Hepatocyte (in vitro differentiated cells): ENCODE results near the gene NDUFA11.

ENCODE experiments used
- EZH2phosphoT487 ChIP-seq: fragments of 200-600 bp; sonication (generic); IDR thresholded peaks from one replicate; pipeline ENCODE4 v1.6.1; 2018; ENCODE audit warnings: antibody characterized with exemption, mild to moderate bottlenecking, low read depth, moderate library complexity; ENCODE audit not compliant: unreplicated experiment, severe bottlenecking
- TF ChIP-seq, protein P1 (sequence below): fragments of 200-600 bp; sonication (generic); IDR thresholded peaks from 2 replicates; pipeline ENCODE4 v1.5.1; 2016; ENCODE audit warnings: antibody characterized with exemption, mild to moderate bottlenecking; ENCODE audit not compliant: poor library complexity

DNA sequence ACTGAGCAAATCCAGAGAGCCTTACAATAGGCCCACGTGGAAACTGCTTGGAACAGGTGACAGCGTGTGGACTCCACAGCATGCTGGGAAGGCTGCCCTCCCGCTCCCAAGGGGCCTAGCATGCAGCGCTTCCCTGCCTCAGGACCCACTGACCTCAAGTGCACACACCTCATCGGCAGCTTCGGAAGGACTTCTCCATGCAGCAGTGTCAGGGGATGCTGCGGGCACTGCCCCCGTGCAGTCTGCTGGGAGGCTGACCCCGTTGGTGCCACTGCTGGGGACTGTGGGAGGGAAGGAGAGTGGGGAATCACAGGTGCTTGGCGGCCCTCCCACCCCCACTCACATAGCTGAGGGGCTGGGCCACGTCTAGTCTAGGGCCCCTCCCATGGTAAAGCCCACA is 27.7 kb upstream of the NDUFA11 start:
- TF ChIP-seq, protein P1, sequence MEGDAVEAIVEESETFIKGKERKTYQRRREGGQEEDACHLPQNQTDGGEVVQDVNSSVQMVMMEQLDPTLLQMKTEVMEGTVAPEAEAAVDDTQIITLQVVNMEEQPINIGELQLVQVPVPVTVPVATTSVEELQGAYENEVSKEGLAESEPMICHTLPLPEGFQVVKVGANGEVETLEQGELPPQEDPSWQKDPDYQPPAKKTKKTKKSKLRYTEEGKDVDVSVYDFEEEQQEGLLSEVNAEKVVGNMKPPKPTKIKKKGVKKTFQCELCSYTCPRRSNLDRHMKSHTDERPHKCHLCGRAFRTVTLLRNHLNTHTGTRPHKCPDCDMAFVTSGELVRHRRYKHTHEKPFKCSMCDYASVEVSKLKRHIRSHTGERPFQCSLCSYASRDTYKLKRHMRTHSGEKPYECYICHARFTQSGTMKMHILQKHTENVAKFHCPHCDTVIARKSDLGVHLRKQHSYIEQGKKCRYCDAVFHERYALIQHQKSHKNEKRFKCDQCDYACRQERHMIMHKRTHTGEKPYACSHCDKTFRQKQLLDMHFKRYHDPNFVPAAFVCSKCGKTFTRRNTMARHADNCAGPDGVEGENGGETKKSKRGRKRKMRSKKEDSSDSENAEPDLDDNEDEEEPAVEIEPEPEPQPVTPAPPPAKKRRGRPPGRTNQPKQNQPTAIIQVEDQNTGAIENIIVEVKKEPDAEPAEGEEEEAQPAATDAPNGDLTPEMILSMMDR, result no peak
- TF ChIP-seq EZH2phosphoT487, result no peak
